HFFc6 (cell line): ENCODE results near the gene CCDC127. TPM values are rescaled to one million over a fixed set of nuclear protein-coding genes. Genes with fewer than 3 reads are reported as not detected.

ENCODE experiments used
- DNase-seq: peaks from one replicate; pipeline ENCODE4 v3.0.0-alpha.2; 2018
- H3K27ac Mint-ChIP-seq: 2 replicates; pipeline ENCODE4 v1.8.0; 2020; ENCODE audit warnings: mild to moderate bottlenecking, mixed read lengths
- H3K27me3 Mint-ChIP-seq: 2 replicates; pipeline ENCODE4 v1.8.0; 2021; ENCODE audit warnings: mild to moderate bottlenecking, moderate library complexity, mixed read lengths; ENCODE audit not compliant: insufficient read depth
- H3K36me3 Mint-ChIP-seq: 2 replicates; pipeline ENCODE4 v1.8.0; 2021; ENCODE audit warnings: low read depth, mixed read lengths
- H3K4me1 Mint-ChIP-seq: 2 replicates; pipeline ENCODE4 v1.8.0; 2020; ENCODE audit warnings: low read depth, mixed read lengths
- H3K4me3 Mint-ChIP-seq: 2 replicates; pipeline ENCODE4 v1.8.0; 2020; ENCODE audit warnings: mild to moderate bottlenecking, moderate library complexity, mixed read lengths
- H3K9me3 Mint-ChIP-seq: 2 replicates; pipeline ENCODE4 v1.8.0; 2020; ENCODE audit warnings: mild to moderate bottlenecking, mixed read lengths
- total RNA-seq, 6 experiments: library from RNA; stranded (reverse); fragmentation: NEBNext Ultra II Directional; extraction: Animal tissue kit (Norgen Biotek cat#: 25700); gene quantifications; 2 replicates in 1 of 6; 3 replicates in 5 of 6; pipeline ENCODE4 v1.2.3, GENCODE V29; 2021
- TF ChIP-seq, protein P1 (sequence below): fragments of 200-600 bp; sonication (generic); IDR thresholded peaks from 2 replicates; pipeline ENCODE4 v1.5.0; 2021; ENCODE audit warnings: antibody characterized with exemption, mild to moderate bottlenecking

CCDC127 gene
- total RNA-seq, 6 experiments from 2014 or later: 4.5 to 6.6 (median 6.2) TPM

DNA sequence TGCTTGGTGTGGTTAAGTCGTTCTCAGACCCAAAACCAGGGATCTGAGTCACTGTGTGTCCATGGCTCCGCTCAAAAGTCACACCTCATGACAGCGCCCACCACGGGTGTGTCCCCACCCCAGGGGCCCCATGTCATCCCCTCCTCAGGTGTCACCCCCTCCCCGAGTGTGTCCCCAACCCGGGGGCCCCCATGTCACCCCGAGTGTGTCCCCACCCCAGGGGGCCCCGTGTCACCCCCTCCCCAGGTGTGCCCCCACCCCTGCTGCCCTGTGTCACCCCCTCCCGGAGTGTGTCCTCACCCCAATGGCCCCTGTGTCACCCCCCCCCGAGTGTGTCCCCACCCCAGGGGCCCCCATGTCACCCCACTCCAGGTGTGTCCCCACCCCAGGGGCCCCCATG, 21.6 kb downstream of the CCDC127 start:
- no peaks in the 10 kb centered on the region for H3K4me1 Mint-ChIP-seq
- H3K27ac Mint-ChIP-seq: no peak overlapping the region
- no peak for DNase-seq
- no peaks in the 10 kb centered on the region for H3K9me3 Mint-ChIP-seq
- H3K36me3 Mint-ChIP-seq: no peaks in the 10 kb centered on the region
- peaks cover 6% of the 10 kb centered on the region for H3K27me3 Mint-ChIP-seq
- TF ChIP-seq, protein P1, sequence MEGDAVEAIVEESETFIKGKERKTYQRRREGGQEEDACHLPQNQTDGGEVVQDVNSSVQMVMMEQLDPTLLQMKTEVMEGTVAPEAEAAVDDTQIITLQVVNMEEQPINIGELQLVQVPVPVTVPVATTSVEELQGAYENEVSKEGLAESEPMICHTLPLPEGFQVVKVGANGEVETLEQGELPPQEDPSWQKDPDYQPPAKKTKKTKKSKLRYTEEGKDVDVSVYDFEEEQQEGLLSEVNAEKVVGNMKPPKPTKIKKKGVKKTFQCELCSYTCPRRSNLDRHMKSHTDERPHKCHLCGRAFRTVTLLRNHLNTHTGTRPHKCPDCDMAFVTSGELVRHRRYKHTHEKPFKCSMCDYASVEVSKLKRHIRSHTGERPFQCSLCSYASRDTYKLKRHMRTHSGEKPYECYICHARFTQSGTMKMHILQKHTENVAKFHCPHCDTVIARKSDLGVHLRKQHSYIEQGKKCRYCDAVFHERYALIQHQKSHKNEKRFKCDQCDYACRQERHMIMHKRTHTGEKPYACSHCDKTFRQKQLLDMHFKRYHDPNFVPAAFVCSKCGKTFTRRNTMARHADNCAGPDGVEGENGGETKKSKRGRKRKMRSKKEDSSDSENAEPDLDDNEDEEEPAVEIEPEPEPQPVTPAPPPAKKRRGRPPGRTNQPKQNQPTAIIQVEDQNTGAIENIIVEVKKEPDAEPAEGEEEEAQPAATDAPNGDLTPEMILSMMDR: no peak
- no peak overlapping the region for H3K4me3 Mint-ChIP-seq

DNA sequence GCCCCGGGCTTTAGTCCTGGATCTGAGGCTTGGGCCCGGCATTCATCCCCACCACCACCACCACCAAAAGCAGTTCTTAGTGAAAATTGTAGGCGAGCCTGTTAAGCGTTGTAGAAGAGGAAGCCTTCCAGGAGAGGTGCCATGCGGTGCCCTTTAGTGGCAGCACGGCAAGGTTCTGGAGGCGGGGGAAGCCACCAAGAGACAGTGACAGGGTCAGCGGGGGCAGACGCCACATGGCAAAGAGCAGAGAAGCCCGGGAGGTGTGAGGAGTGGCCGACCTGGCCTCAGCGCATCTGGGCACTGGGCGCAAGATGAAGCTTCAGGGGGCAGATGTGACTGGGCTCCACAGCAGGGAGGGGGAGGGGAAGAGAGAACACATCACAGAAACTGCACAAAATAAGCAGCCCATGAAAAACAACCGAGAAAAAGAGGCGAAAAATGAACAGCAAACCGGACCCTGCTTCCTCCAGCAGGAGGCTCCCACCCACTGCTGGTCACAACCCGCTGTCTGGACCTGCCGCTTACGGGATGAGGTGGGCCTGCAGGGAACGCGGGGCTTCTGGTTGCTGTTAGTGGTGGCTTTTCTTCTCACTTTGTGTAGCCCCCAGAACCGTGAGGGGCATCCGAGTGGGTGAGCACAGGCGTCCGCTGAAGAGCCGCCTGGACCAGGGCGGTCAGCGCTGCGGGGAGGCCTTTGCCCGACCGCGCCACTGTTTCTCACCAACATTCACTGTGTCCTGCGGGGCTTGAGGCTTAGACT, 22.4 kb downstream of the CCDC127 start:
- Mint-ChIP-seq H3K9me3 (no peaks in the 10 kb centered on the region), H3K36me3 (no peaks in the 10 kb centered on the region), H3K4me1 (no peaks in the 10 kb centered on the region), H3K27ac (no peak overlapping the region), H3K27me3 (peaks cover 6% of the 10 kb centered on the region), H3K4me3 (no peak overlapping the region)
- DNase-seq: no peak
- TF ChIP-seq, protein P1: peak; percentile 38; the same call in 1 of the 2 replicates

DNA sequence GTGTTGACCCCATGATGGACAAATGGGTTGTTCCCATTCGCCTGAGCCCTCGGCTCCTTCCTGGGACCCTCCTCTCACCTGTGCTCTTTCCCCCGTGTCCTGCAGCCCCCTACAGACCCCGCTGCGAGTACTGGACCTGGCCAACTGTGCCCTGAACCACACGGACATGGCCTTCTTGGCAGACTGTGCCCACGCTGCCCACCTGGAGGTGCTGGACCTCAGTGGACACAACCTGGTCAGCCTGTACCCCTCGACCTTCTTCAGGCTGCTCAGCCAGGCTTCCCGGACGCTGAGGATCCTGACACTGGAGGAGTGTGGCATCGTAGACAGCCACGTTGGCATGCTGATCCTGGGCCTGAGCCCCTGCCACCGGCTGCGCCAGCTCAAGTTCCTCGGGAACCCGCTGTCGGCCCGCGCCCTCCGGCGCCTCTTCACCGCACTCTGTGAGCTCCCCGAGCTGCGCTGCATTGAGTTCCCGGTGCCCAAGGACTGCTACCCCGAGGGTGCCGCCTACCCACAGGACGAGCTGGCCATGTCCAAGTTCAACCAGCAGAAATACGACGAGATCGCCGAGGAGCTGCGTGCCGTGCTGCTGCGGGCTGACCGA, 23.2 kb downstream of the CCDC127 start:
- no peak for DNase-seq
- Mint-ChIP-seq H3K36me3 (no peaks in the 10 kb centered on the region), H3K9me3 (no peaks in the 10 kb centered on the region), H3K4me1 (no peaks in the 10 kb centered on the region), H3K27me3 (peaks cover 11% of the 10 kb centered on the region), H3K4me3 (no peak overlapping the region), H3K27ac (no peak overlapping the region)
- TF ChIP-seq, protein P1: no peak

DNA sequence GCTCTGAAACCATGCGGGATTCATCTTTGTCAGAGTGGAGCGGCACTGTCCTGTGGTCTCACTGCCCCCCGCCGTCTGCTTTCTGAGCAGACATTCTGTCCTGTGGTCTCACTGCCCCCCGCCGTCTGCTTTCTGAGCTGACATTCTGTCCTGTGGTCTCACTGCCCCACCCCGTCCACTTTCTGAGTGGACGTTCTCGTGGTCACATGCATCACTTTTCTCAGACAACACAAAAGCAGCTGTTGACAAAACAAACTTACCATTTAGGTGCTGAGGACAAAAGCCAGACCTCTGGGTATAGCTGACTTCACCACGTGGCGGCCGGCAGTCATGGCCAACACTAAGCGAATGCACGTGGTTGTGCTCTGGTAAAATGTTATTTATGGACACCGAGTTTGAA, 23.9 kb downstream of the CCDC127 start:
- Mint-ChIP-seq H3K4me3 (no peak overlapping the region), H3K36me3 (no peaks in the 10 kb centered on the region), H3K27ac (no peak overlapping the region), H3K4me1 (no peaks in the 10 kb centered on the region), H3K9me3 (no peaks in the 10 kb centered on the region), H3K27me3 (peaks cover 11% of the 10 kb centered on the region)
- DNase-seq: no peak
- TF ChIP-seq, protein P1: no peak

DNA sequence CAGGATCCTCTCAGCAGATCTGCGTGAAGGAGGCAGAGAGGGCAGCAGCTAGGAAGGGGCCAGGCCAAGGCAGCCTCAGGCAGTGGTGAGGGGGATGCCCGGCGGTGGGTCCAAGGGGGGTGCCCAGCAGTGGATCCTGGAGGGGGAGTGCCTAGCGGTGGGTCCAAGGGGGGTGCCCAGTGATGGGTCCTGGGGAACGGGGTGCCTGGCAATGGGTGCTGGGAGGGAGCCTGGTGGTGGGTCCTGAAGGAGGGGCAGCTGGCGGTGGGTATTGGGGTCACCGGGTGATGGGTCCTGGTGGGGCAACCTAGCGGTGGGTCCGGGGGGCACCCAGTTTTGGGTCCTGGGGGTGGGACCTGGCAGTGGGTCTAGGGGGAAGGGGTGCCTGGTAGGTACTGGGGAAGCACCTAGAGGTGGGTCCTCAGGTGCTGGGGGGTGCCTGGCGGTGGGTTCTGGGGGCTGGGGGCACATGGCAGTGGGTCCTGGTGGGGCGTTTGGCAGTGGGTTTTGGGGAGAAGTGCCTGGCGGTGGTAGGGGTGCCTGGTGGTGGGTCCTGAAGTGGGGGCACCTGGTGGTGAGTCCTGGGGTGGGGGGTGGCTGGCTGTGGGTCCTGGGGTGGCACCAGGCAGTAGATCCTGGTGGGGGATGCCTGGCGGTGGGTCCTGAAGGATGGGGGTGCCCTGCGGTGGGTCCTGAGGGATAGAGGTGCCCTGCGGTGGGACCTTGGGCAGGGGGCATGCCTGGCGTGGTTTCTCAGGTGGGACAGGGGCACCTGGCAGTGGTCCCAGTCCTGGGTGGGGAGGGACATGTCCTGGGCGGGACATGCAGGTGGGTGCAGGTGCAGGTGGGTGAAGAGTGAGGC, 24.8 kb downstream of the CCDC127 start:
- no peaks in the 10 kb centered on the region for H3K9me3 Mint-ChIP-seq
- TF ChIP-seq, protein P1: no peak
- no peak for DNase-seq
- no peaks in the 10 kb centered on the region for H3K36me3 Mint-ChIP-seq
- peaks cover 11% of the 10 kb centered on the region for H3K27me3 Mint-ChIP-seq
- peaks cover 7% of the 10 kb centered on the region; the same call in 1 of the 2 replicates for H3K4me1 Mint-ChIP-seq
- no peak overlapping the region for H3K4me3 Mint-ChIP-seq
- no peak overlapping the region for H3K27ac Mint-ChIP-seq
